ENCODE data around the gene EHD4.

- TF ChIP-seq POLR2A (IDR thresholded peaks at IDR 0.05) (no peak), CTCF (IDR thresholded peaks at IDR 0.05) (no peak)
These were observed 52.3 kb downstream of the EHD4 start for GRCh38 chr15:41919954-41920538.
